SU-DHL-6 (cell line): Measurements from ENCODE around the gene PPP1R9B.

ENCODE experiments used
- H2AFZ ChIP-seq: fragments of 200-600 bp; sonication (generic); 2 replicates; pipeline ENCODE4 v1.6.1; 2014; ENCODE audit warnings: low read depth, mild to moderate bottlenecking, moderate library complexity, mixed read lengths, antibody characterized with exemption, low read length; ENCODE audit not compliant: severe bottlenecking
- H3F3A ChIP-seq: fragments of 200-600 bp; shearing (Covaris generic); 2 replicates; pipeline ENCODE4 v1.6.0; 2016; ENCODE audit warnings: antibody characterized with exemption, mild to moderate bottlenecking; ENCODE audit not compliant: insufficient read depth
- H3K27ac ChIP-seq: fragments of 200-600 bp; sonication (generic); 2 replicates; pipeline ENCODE4 v1.5.1; 2016; ENCODE audit warnings: low read depth, mild to moderate bottlenecking, low read length, moderate library complexity, mixed read lengths
- H3K27me3 ChIP-seq: fragments of 200-600 bp; sonication (generic), shearing (Covaris generic); 2 replicates; pipeline ENCODE4 v1.6.0; 2014; ENCODE audit warnings: mild to moderate bottlenecking, low read length
- H3K36me3 ChIP-seq: fragments of 200-600 bp; sonication (generic); 2 replicates; pipeline ENCODE4 v1.6.1; 2014; ENCODE audit warnings: mild to moderate bottlenecking, low read length, mixed read lengths
- H3K4me2 ChIP-seq: fragments of 300-600, 200-600 bp; shearing (Covaris generic), sonication (generic); 2 replicates; pipeline ENCODE4 v1.6.0; 2014; ENCODE audit warnings: low read length, low read depth, mild to moderate bottlenecking; ENCODE audit not compliant: poor library complexity, severe bottlenecking
- H3K4me3 ChIP-seq: fragments of 200-600 bp; sonication (generic); 2 replicates; pipeline ENCODE4 v1.5.1; 2014; ENCODE audit warnings: antibody characterized with exemption, low read length, mild to moderate bottlenecking, mixed read lengths; ENCODE audit not compliant: insufficient read depth, poor library complexity, severe bottlenecking
- H3K79me2 ChIP-seq: fragments of 200-600 bp; sonication (generic); 2 replicates; pipeline ENCODE4 v1.6.1; 2014; ENCODE audit warnings: mild to moderate bottlenecking, low read length, moderate library complexity; ENCODE audit not compliant: insufficient read depth
- H3K9ac ChIP-seq: fragments of 200-600 bp; sonication (generic); 2 replicates; pipeline ENCODE4 v1.7.0; 2014; ENCODE audit warnings: mild to moderate bottlenecking, low read length
- H3K9me2 ChIP-seq: fragments of 200-600 bp; sonication (generic); replicated peaks from 2 replicates; pipeline ENCODE4 v1.6.1; 2014; ENCODE audit warnings: low read length; ENCODE audit not compliant: insufficient read depth
- H3K9me3 ChIP-seq: fragments of 200-600 bp; sonication (generic); 2 replicates; pipeline ENCODE4 v1.6.1; 2014; ENCODE audit warnings: low read length, mixed read lengths; ENCODE audit not compliant: insufficient read depth
- H4K20me1 ChIP-seq: fragments of 200-600 bp; sonication (generic); 2 replicates; pipeline ENCODE4 v1.6.1; 2014; ENCODE audit warnings: low read depth, mild to moderate bottlenecking, antibody characterized with exemption, low read length, moderate library complexity, mixed read lengths
- CTCF ChIP-seq: fragments of 200-600 bp; sonication (generic); IDR thresholded peaks from one replicate; pipeline ENCODE4 v1.5.1; 2017; ENCODE audit warnings: antibody characterized with exemption, mild to moderate bottlenecking, low read length, moderate library complexity; ENCODE audit not compliant: insufficient read depth, poor library complexity, severe bottlenecking
- EZH2phosphoT487 ChIP-seq: fragments of 200-600 bp; sonication (generic), shearing (Covaris generic); conservative IDR thresholded peaks from 2 replicates; pipeline ENCODE4 v1.6.1; 2018; ENCODE audit warnings: mild to moderate bottlenecking, antibody characterized with exemption, low read length, moderate library complexity, mixed read lengths

The PPP1R9B gene

GRCh38 chr17:50187751-50188530 is 37.5 kb upstream of the PPP1R9B start:
- H4K20me1 ChIP-seq, result no peaks in the 10 kb centered on the region

GRCh38 chr17:50187394-50187725 is 36.9 kb upstream of the PPP1R9B start:
- Histone ChIP-seq H2AFZ (no peak overlapping the region), H3K27ac (no peak overlapping the region), H3K9ac (no peak overlapping the region), H3K36me3 (no peaks in the 10 kb centered on the region), H3K9me2 (no peaks in the 10 kb centered on the region), H3K4me2 (no peak overlapping the region), H4K20me1 (no peaks in the 10 kb centered on the region), H3F3A (no peaks in the 10 kb centered on the region), H3K9me3 (no peaks in the 10 kb centered on the region), H3K79me2 (no peaks in the 10 kb centered on the region), H3K27me3 (no peaks in the 10 kb centered on the region), H3K4me3 (no peak overlapping the region)
- TF ChIP-seq EZH2phosphoT487 (no peak), CTCF (no peak)

More at GRCh38 chr17:50187751-50188530, 37.5 kb upstream of the PPP1R9B start:
- Histone ChIP-seq H3K4me2 (no peak overlapping the region), H2AFZ (no peak overlapping the region), H3K9me3 (no peaks in the 10 kb centered on the region), H3K36me3 (no peaks in the 10 kb centered on the region), H3K4me3 (no peak overlapping the region), H3K9ac (no peak overlapping the region), H3K79me2 (no peaks in the 10 kb centered on the region), H3F3A (no peaks in the 10 kb centered on the region), H3K27me3 (no peaks in the 10 kb centered on the region), H3K27ac (no peak overlapping the region), H3K9me2 (no peaks in the 10 kb centered on the region)
- TF ChIP-seq CTCF (no peak), EZH2phosphoT487 (no peak)

DNA sequence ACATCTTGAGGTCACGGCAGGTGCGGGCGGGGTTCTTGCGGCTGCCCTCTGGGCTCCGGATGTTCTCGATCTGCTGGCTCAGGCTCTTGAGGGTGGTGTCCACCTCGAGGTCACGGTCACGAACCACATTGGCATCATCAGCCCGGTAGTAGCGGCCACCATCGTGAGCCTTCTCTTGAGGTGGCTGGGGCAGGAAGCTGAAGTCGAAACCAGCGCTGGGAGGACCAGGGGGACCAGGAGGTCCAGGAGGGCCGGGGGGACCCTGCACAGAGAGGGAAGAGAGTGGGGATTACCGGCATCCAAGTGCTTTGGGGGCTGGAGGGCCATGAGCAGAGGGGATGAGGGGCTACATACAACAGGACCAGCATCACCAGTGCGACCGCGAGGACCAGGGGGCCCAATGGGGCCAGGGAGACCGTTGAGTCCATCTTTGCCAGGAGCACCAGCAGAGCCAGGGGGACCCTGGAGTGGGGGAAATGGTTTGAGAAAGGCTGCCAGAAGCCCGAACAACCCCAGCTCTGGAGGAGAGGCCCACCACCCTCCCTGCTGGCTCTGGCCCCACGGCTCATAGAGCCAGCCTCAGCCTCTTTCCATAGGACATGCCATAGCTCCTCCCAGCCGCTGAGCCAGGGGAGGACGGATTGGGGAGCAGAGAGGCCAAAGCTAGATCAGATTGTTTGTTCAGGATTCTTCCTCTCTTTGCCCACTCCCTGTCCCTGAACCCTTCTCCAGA is 36.4 kb upstream of the PPP1R9B start:
- Histone ChIP-seq H3K9ac (no peak overlapping the region), H3K27ac (no peak overlapping the region), H3F3A (no peaks in the 10 kb centered on the region), H3K36me3 (no peaks in the 10 kb centered on the region), H4K20me1 (no peaks in the 10 kb centered on the region), H3K9me3 (no peaks in the 10 kb centered on the region), H3K4me3 (no peak overlapping the region), H3K79me2 (no peaks in the 10 kb centered on the region), H3K4me2 (no peak overlapping the region), H3K9me2 (no peaks in the 10 kb centered on the region), H3K27me3 (no peaks in the 10 kb centered on the region), H2AFZ (no peak overlapping the region)
- TF ChIP-seq EZH2phosphoT487 (no peak), CTCF (no peak)
